Measurements from ENCODE around the gene GNG13. TPM values are rescaled to one million over a fixed set of nuclear protein-coding genes. Genes with fewer than 3 reads are reported as not detected.
"Not testable (repeated sequence)": the region's sequence is repeated elsewhere in the genome, so short reads cannot be mapped to it uniquely, and the experiment has no call there.

The GNG13 gene, protein sequence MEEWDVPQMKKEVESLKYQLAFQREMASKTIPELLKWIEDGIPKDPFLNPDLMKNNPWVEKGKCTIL
- total RNA-seq: under 1 TPM; 0.40 to 0.53 TPM
- long read RNA-seq, partial matches to known transcripts: 1 of 1 reads
- long read RNA-seq, other reads (novel, unspliced or antisense): 0 of 1 reads

- ATAC-seq: peak; percentile 15
- DNase-seq: no peak
- intact Hi-C loops (cut with DNase I, micrococcal nuclease): no loop called here
Measured at GRCh38 chr16:799948-800833, at the start of gene GNG13. GNG13 (minus strand) TSS chr16:800734; CDS start chr16:799077, 1,657 bp downstream.

DNA sequence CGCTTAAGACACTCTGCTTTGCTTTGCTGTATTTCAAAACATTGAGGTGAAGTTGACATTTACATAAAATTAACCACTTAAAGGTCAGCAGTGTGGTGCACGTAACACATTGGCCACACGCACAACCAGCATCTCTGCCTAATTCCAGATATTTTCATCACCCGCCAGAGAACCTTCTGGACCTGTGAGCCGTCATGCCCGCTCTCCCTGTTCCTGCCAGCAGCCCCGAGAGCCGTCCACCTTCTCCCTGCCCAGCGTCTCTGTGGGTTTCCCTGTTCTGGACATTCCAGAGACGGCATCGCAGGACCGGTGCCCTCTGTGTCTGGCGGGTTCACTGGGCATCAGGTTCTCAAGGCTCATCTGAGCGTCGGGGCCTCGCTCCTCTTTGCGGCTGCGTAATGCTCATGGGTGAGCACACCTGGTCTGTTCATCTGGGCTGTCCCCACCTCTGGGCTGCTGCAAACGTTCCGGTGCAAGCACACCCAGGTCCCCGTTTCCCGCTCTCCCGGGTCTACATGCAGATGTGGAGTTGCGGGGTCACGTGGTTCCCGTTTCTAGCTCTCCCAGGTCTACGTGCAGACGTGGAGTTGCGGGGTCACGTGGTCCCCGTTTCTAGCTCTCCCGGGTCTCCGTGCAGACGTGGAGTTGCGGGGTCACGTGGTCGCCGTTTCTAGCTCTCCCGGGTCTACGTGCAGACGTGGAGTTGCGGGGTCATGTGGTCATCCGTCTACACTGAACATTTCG is 48.1 kb upstream of the GNG13 start:
- DNase-seq: no peak
- intact Hi-C loops (cut with DNase I, micrococcal nuclease): no loop called here
- ATAC-seq: no peak

DNA sequence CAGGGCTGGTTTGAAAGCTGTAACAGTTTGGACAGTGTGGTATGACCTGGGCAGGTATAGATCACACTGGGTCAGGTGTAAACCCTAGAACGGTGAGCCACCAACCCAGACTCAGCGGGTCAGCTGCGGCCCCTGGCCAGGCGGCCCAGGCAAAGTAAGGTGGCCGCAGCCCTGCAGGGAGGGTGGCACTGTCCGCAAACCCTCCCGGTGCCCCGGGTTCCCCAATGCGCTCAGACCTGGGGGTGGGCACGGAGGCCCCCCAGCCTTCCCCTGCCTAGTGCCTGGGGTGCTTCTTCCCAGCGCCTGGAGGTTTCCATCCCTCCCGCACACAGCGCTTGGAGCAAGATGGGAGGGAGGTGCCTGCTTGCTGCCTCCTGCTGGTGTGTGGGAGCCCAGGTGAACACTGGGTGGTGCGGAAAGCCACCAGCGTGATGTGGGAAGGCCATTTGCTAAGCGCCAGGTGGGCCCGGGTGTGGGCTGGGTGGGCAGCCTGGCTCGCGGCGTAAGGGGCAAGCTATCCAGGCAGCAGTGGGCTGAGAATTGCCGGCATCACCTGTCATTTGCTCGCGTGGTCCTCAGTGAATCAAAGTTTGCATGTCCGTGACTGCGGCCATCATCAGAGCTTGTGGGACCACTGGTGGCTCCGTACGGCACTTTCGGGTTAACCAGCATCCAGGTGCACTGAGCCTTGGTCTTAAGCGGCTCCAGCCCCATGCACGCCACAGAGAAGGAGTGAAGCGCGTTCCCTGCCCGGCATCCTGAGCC is 47.3 kb upstream of the GNG13 start:
- ATAC-seq (no peak), DNase-seq (no peak)
- intact Hi-C loops (cut with DNase I, micrococcal nuclease): no loop called here

GRCh38 chr16:847151-847550 is 46.6 kb upstream of the GNG13 start:
- ATAC-seq (no peak), DNase-seq (no peak)
- intact Hi-C loops (cut with DNase I, micrococcal nuclease): no loop called here

DNA sequence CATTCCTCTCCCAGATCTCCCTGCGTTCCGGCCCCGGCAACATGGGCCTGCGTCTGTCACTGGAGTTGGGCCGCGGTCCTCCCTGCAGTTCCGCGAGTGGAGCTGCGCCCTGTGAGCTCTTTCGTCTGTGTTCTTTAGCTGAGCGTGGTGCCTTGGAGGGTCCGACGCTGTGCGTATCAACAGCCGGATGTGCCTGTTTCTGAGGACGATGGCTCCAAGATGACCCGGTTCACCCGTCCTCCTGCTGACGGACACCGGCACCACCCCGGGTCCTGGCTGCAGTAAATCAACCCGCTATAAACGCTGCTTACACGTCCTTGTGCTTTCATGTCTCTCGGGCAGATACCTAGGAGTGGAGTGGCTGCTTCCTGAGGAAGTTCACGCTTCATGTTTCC is 44.8 kb upstream of the GNG13 start:
- intact Hi-C loops (cut with DNase I, micrococcal nuclease): no loop called here
- DNase-seq (no peak), ATAC-seq (no peak)

DNA sequence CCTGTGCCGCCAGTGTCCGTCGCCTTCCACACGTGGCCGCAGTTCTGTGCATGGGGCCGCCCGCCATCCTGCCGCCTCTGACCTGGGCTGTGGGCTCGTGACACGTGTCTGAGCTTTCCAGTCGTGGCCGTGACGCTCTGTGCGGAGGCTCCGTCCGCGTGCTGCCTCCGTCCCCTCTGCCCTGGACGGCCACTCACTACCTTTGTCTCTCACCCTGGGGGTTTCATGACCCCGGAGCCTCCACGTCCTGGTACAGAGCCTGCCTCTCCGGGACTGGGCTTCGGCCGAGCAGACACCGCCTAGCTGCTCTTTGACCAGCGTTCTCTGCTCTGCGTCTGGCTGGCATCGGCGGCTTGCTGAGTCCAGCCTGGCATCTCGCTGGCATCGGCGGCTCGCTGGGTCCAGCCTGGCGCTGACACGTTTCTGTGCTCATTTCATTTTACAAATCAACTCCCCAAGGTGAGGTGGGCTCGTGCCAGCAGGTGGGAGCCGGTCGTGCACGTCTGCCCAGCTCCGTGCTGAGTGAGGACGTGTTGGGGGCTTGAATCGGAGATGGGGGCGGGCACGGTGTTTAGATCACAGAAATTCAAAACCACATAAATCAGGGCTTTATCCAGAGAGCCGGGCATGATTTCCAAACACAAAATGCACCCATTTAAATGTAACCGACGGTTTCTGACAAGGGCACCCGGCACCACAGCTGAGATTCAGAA is 44.3 kb upstream of the GNG13 start:
- DNase-seq (no peak), ATAC-seq (no peak)
- intact Hi-C loops (cut with DNase I, micrococcal nuclease): no loop called here

DNA sequence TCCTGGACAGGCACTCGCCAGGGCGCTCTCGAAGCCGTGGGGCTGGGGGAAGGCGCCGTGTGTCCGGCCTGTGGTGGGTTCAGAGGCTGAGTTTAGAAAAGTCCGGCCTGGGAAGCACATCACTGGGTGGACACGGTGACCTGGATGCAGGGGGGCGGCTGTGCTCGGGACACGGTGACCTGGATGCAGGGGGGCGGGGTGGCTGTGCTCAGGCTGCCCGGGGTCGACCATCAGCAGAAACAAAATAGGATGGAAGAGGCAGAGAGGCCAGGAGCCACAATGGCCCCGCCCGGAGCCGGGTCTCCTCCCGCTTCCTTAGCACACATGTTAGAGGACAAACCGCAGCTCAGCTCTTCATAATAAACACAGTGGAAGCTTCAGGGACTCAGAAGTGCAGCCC is 43.2 kb upstream of the GNG13 start:
- ATAC-seq: no peak
- no peak for DNase-seq
- intact Hi-C loops (cut with DNase I, micrococcal nuclease): no loop called here

DNA sequence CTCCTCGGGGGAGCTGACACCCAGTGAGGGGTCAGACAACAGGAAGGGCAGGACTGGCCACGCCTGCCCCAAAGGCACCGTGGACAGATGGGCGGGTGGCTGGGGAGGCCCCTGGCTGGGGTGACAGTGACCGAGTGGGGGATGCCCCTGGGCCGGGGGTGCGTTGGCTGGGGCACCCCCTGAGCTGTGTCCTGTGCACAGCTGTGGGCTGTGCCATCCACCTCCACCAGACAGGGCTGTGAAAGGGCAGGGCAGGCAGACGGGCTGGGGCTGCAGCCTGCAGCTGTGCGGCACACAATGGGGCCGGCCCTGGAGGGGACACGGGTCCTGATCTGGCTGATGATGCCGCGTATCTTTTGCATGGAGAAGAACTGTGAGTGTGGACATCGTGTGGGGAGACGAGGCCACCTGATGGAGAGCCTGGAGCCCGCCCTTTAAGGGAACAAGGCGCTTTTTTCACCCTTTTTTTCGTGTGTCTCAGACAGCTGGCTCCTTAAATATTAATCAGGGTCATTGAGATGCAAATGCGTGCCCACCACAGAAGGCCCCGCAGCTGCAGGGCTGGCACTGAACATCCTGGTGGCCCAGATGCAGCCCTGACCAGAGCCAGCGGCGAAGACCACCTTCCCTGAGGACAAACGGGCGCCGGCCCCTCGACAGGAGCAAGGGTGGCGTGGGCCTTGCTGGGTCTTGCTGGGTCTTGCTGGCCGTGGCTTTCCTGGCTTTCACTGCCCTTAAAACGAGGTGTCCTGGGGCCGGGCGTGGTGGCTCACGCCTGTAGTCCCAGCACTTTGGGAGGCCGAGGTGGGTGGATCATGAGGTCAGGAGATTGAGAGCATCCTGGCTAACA is 42.4 kb upstream of the GNG13 start:
- DNase-seq: no peak
- no peak for ATAC-seq
- intact Hi-C loops (cut with DNase I, micrococcal nuclease): no loop called here

- ATAC-seq: peak; percentile 27
- intact Hi-C loops (cut with DNase I, micrococcal nuclease): no loop called here
- DNase-seq: no peak
Measured at GRCh38 chr16:842061-842476, 41.5 kb upstream of the GNG13 start.

DNA sequence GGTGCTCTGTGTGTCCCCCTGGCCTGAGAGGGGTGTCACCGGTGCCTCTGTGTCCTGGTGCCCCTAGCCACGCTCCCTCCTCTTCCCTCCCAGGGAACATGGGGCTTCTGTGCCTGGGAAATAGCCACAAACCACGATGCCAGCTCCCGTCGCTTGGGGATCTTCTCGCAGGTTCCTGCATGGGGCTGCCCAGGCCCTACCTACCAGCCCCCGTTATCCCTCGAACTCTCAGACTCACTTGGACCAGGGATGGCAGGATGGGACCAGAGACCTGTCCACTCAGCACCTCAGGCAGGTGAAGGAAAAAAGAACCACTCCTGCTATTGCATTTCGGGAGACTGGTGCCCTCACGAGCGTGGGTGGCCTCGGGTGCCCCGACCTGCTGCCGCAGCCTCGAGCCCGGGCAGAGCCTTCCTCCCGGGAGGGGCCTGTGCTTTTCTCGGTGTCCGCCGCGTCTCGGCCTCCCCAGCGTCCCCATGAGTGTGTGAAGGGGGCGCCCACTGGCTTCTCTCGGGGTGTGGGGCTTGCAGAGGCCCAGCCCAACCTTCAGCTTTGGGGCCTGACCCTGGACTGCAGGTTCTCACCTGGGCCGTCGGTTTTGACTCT is 41.0 kb upstream of the GNG13 start:
- intact Hi-C loops (cut with DNase I, micrococcal nuclease): no loop called here
- DNase-seq (no peak), ATAC-seq (no peak)

DNA sequence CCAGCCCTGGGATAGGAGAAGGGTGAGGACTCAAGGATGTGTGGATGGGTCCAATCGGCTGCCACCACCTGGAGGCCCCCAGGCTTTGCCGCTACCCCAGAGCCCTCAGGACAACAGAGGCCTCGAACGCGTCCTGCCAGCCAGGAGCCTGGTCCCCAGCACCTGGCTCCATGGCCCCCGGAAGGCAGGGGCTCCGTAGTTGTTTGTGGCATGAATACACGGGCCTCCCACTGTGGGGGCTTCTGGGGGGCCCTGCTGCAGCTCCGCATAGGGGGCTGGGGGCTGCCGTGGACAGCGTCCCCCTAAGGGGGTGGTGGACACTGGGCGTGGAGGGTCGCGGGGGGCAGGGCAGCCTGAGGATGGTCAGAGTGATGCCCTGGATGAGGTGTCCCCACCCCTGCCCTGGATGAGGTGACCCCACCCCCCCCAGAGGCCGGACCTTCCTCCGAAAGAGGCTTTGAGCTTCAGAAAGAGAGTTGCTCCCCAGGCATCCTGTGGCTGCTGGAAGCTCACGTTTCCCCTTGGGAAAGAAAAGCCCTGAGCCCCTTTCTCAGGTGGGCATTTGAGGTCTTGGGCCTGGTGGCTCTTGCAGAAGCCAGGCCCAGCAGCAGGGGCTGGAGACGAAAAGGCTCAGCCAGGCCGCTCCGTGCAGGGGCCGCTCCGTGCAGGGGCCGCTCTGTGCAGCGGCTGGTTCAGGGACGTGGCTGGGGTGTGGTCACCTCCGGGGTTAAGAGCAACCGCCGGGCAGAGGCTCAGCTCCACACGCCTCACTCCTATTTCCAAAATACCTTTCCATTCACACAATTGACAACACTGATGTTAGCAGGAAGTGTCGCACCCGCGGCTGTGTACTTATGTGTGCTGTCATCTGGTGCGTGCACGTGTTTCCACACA is 40.3 kb upstream of the GNG13 start:
- intact Hi-C loops (cut with DNase I, micrococcal nuclease): no loop called here
- ATAC-seq (no peak), DNase-seq (no peak)

- no peak for DNase-seq
- ATAC-seq: no peak
- intact Hi-C loops (cut with DNase I, micrococcal nuclease): no loop called here
Measured at GRCh38 chr16:839643-840408, 39.3 kb upstream of the GNG13 start.

- intact Hi-C loops (cut with DNase I, micrococcal nuclease): no loop called here
- DNase-seq (no peak), ATAC-seq (no peak)
Measured at GRCh38 chr16:838741-839140, 38.2 kb upstream of the GNG13 start.

- DNase-seq; intact Hi-C loops (cut with DNase I, micrococcal nuclease); ATAC-seq: not testable (repeated sequence)
Measured at GRCh38 chr16:836822-837221, 36.3 kb upstream of the GNG13 start.

GRCh38 chr16:836221-836620 is 35.7 kb upstream of the GNG13 start:
- intact Hi-C loops (cut with DNase I, micrococcal nuclease): no loop called here

DNA sequence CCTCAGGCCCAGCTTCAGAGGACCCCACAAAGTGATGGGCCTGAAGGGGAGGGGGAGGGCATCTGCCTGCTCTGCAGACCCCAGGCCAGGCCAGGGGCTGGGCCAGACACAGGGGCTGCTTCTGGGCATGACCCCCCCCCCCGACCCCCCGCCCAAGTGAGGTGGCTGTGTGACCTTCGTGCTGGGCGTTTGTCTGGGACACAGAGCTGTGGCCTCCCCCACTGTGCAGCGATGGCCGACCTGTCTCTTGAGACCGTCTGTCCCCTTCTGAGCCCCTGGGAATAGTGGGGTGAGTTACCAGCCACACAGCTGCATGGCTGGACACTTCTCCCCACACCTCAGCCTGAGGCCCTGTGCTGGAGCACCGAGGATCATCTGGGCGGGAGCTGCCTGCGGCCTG is 34.8 kb upstream of the GNG13 start:
- ATAC-seq (no peak), DNase-seq (no peak)
- intact Hi-C loops (cut with DNase I, micrococcal nuclease): no loop called here

More at GRCh38 chr16:836221-836620, 35.7 kb upstream of the GNG13 start:
- ATAC-seq: no peak
- DNase-seq: no peak
